Heart left ventricle (tissue), 16 donors: ENCODE measurements around the gene SFSWAP. TPM values are rescaled to one million over a fixed set of nuclear protein-coding genes. Genes with fewer than 3 reads are reported as not detected.

Source experiments
- ATAC-seq, 4 donors: fragments of 200-7000 bp; cut with Tn5 transposase; one replicate each; pipeline ENCODE4 v1.9.1; 2020 to 2022; ENCODE audit warnings: moderate library complexity in 4 of 4, mild to moderate bottlenecking in 3 of 4, moderate number of reproducible peaks in 1 of 4
- DNase-seq, 5 donors: peaks; one replicate each; pipeline ENCODE4 v3.0.0-alpha.2; 2020
- H3K27ac ChIP-seq, 12 donors: fragments of 200-600 bp; sonication (generic) in 4 of 12; one replicate each; pipeline versions ENCODE4 v1.5.0 to v1.8.0; 2016 to 2022; ENCODE audit warnings: mild to moderate bottlenecking in 2 of 12
- H3K27me3 ChIP-seq, 9 donors: fragments of 200-600 bp; sonication (generic) in 2 of 9; one replicate each; pipeline versions ENCODE4 v1.5.1 to v1.8.0; 2016 to 2022; ENCODE audit warnings: mild to moderate bottlenecking in 3 of 9
- H3K36me3 ChIP-seq, 9 donors: fragments of 200-600 bp; sonication (generic) in 2 of 9; one replicate each; pipeline versions ENCODE4 v1.5.0 to v1.8.0; 2018 to 2022; ENCODE audit warnings: mild to moderate bottlenecking in 2 of 9
- H3K4me1 ChIP-seq, 12 donors: fragments of 200-600 bp; sonication (generic) in 4 of 12; one replicate each; pipeline versions ENCODE4 v1.5.0 to v1.8.0; 2016 to 2022; ENCODE audit warnings: mild to moderate bottlenecking in 3 of 12
- H3K4me3 ChIP-seq, 12 donors: fragments of 200-600 bp; sonication (generic) in 4 of 12; one replicate each; pipeline versions ENCODE4 v1.5.0 to v1.8.0; 2017 to 2022; ENCODE audit warnings: mild to moderate bottlenecking in 9 of 12, moderate library complexity in 4 of 12
- H3K9me3 ChIP-seq, 12 donors: fragments of 200-600 bp; sonication (generic) in 4 of 12; one replicate each; pipeline versions ENCODE4 v1.5.0 to v1.8.0; 2016 to 2022; ENCODE audit warnings: mild to moderate bottlenecking in 1 of 12
- CTCF ChIP-seq, 12 donors: fragments of 200-600 bp; sonication (generic) in 4 of 12; IDR thresholded peaks; one replicate each; pipeline versions ENCODE4 v1.5.0 to v1.8.0; 2018 to 2022; ENCODE audit warnings: antibody characterized with exemption in 12 of 12, mild to moderate bottlenecking in 5 of 12
- POLR2A ChIP-seq, 2 donors: fragments of 450-650 bp; IDR thresholded peaks; one replicate each; pipeline ENCODE4 v1.6.1; 2017; ENCODE audit warnings: antibody characterized with exemption in 2 of 2, mild to moderate bottlenecking in 2 of 2, moderate library complexity in 2 of 2
- WGBS, 4 donors: extraction: QIAGEN DNeasy Blood & Tissue Kit in 2 of 4; methylation state at CpG; one replicate each; pipeline versions ENCODE4 v1.1.5 to v1.1.7; 2013 to 2018; 5-methylcytosine and 5-hydroxymethylcytosine counted together
- intact Hi-C, 10 donors: fragments of 100-400 bp; cut with DNase I; formaldehyde crosslinking; loops; one replicate each; pipeline versions ENCODE4 v1.11.1 to v1.14.2; 2022
- polyA plus RNA-seq, 2 donors: library from polyadenylated mRNA; stranded (reverse); fragments of 200-250 nt; gene quantifications; one replicate each; pipeline ENCODE4 v1.2.3, GENCODE V29; 2013
- total RNA-seq, 9 donors: library from RNA; depleted of rRNA in 2 of 9; stranded (reverse); fragments of >200 nt in 2 of 9; fragmentation: NEBNext Ultra II Directional in 3 of 9; extraction: Animal tissue kit (Norgen Biotek cat#: 25700) in 3 of 9; gene quantifications; one replicate each; pipeline versions ENCODE4 v1.1.0 to v1.2.4, GENCODE V29; 2016 to 2023
- donor health status: ischemic (EF 13 %, LVEDD 7.1; RV severe dilation, severe dysfunction).
- donor health status: healthy with polysubstance abuse.
- donor health status: DM: no; HTN: yes; CAD: no.
- donor health status: DM: no; HTN: no; CAD: no.
- donor health status: ischemic (EF 25% LVEDD 6.9; RV normal size, moderate dysfunction).
- donor health status: ischemic (EF 25% LVEDD 5.7; RV mildly dilated, moderate dysfunction).
- donor health status: healthy.
- donor health status: DM: yes; HTN: yes; CAD: no.
- donor health status: ischemic (EF 35%, LVEDD 5.7; RV mildly dilated, moderate dysfunction).
- donor health status: nonischemic (EF 11% LVEDD 7.7; RV severe dilation, severe dysfunction).
- donor health status: DM: yes; HTN: yes; CAD: no.
- donor health status: PGD.
- donor health status: ischemic (EF 29% LVEDD 5.4; RV normal size, mild dysfunction).
- donor health status: nonischemic (EF 23%, LVEDD 6.1; RV moderate dilation, normal function).

SFSWAP gene
- total and polyA plus RNA-seq, 11 donors: 10.4 to 25.1 (median 18.6) TPM

- Histone ChIP-seq H3K36me3 (peaks cover 3 to 92% (median 78%) of the 10 kb centered on the region in 9 donors), H3K4me1 (peaks cover 0 to 5% (median 0%) of the 10 kb centered on the region in 12 donors), H3K4me3 (no peak overlapping the region), H3K27me3 (no peaks in the 10 kb centered on the region), H3K9me3 (no peaks in the 10 kb centered on the region), H3K27ac (no peak overlapping the region)
- TF ChIP-seq POLR2A (IDR thresholded peaks at IDR 0.05) (no peak), CTCF (IDR thresholded peaks at IDR 0.05) (no peak)
- WGBS, 4 donors: 88 to 93% (median 92%) methylated on average over 15 of the region's 15 CpGs
- DNase-seq (no peak), ATAC-seq (no peak)
- intact Hi-C loops: no loop called here
These were observed 24.9 kb downstream of the SFSWAP start for GRCh38 chr12:131735476-131736445.

GRCh38 chr12:131736446-131737149 is 25.7 kb downstream of the SFSWAP start:
- Histone ChIP-seq H3K36me3 (peaks cover 3 to 93% (median 76%) of the 10 kb centered on the region in 9 donors), H3K4me3 (no peak overlapping the region), H3K4me1 (peaks cover 0 to 5% (median 0%) of the 10 kb centered on the region in 12 donors), H3K27ac (no peak overlapping the region), H3K9me3 (no peaks in the 10 kb centered on the region), H3K27me3 (no peaks in the 10 kb centered on the region)
- no peak for ATAC-seq
- 88 to 92% (median 91%) methylated on average over 23 of the region's 23 CpGs for WGBS, 4 donors
- intact Hi-C loops: no loop called here
- TF ChIP-seq POLR2A (IDR thresholded peaks at IDR 0.05) (no peak), CTCF (IDR thresholded peaks at IDR 0.05) (no peak)
- DNase-seq: no peak

GRCh38 chr12:131737150-131737827 is 26.4 kb downstream of the SFSWAP start:
- no peaks in the 10 kb centered on the region for H3K27me3 ChIP-seq
- intact Hi-C loops: no loop called here
- H3K9me3 ChIP-seq: no peaks in the 10 kb centered on the region
- DNase-seq (no peak), ATAC-seq (peak in 2 of 4 donors; percentile 7 to 34)
- peaks cover 0 to 5% (median 0%) of the 10 kb centered on the region in 12 donors for H3K4me1 ChIP-seq
- H3K4me3 ChIP-seq: no peak overlapping the region
- WGBS, 4 donors: 83 to 86% (median 85%) methylated on average over 21 of the region's 21 CpGs
- H3K36me3 ChIP-seq: peaks cover 3 to 93% (median 78%) of the 10 kb centered on the region in 9 donors
- TF ChIP-seq POLR2A (IDR thresholded peaks at IDR 0.05) (no peak), CTCF (IDR thresholded peaks at IDR 0.05) (no peak)
- peak overlapping the region in 3 of 12 donors; percentile 12 to 55 (median 37) for H3K27ac ChIP-seq
